Measurements from ENCODE around the gene MTRF1L.
"Not testable (repeated sequence)": the region's sequence is repeated elsewhere in the genome, so short reads cannot be mapped to it uniquely, and the experiment has no call there.

Gene MTRF1L

DNA sequence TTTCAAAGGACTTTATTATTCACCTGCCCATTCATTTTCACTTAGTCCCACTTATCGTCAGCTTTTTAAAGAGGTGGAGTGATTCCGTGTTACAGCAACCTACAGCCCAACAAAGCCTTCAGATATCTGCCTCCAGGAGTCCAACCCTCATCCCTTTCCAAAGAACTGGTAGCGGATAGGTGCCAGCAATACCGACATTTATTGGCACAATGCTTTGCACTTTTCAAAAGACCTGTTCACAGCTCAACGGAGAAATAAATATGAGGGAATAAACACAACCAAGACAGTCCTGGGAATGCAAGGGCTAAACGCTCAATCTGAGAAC lies 819 bp upstream of the MTRF1L start:
- DNase-seq (ENCODE audit: low read depth, low spot score): no peak

DNA sequence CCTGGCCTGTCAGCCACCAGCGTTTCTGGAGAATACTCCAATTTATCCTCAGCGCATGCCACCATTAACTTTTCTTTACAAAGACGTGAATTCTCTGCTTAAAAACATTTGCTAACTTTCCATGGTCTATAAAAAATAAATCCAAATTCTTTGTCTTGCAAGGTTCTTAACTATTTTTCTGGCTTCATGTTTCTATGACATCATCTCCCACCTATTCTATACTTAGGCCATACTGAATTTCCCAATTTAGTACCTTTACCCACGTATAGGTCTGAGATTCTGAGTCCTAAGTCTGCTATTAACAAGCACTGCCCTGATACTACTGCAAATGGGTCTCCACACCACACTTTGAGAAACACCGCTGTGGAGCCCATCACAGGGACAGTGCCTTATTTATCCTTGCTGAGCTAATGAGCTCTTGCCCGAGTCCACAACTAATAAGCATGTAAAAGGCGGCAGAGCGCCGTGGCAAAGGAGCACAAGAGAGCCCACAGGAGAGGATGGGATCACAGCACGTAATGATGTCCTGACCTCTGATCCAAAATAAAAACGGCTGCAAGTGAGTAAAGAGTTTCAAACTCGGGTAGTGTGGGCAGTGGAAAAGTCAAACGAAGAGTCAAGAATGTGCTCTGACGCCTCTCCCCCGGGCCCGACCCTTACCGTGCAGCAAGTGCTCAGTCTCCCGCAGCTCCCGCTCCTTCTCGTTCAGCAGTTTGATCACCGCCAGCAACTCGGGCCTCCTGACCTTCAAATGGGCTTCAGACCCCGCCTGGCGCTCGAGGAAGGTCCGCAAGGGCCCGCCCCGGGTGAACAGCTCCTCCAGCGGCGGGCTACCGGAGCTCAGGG lies 519 bp downstream of the MTRF1L start:
- no peak for DNase-seq (ENCODE audit: low read depth, low spot score)

DNA sequence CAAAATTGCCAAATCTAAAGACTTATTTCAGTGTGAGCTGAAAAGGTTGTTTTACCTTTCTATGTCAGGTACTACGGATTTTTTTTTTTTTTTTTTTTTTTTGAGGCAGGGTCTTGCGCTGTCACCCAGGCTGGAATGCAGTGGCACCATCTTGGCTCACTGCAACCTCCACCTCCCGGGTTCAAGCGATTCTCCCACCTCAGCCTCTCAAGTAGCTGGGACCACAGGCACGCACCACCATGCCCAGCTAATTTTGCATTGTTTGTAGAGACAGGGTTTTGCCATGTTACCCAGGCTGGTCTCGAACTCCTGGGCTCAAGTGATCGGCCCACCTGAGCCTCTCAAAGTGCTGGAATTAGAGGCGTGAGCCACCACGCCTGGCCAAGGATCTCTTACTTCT lies 1.7 kb downstream of the MTRF1L start:
- DNase-seq (ENCODE audit: low read depth, low spot score): not testable (repeated sequence)

DNA sequence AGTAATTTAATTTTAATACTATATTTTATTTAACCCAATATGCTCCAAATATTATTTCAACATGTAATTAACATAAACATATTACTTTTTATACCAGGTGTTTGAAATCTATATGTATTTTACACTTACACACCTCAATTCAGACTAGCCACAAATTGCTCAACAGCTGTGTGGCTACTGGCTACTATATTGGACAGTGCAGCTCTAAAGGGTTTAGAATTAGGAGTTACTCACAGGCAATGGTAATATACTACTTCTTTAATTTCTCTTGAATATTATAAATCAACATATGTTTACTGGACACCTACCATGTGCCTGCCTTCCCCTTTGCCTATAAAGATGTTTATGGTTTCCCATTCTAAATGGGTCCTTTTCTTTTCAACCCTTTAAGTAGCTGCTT lies 2.3 kb downstream of the MTRF1L start:
- DNase-seq (ENCODE audit: low read depth, low spot score): no peak

DNA sequence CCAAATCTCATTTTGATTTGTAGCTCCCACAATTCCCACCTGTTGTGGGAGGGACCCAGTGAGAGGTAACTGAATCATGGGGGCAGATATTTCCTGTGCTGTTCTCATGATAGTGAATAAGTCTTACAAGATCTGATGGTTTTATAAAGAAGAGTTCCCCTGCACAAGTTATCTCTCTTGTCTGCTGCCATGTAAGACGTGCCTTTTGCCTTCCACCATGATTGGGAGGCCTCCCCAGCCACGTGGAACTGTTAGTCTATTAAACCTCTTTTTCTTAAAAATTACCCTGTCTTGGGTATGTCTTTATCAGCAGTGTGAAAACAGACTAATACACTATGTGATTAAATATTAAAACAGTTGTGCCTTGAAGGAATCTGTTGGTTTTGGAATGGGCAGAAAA lies 3.0 kb downstream of the MTRF1L start:
- DNase-seq (ENCODE audit: low read depth, low spot score): not testable (repeated sequence)

DNA sequence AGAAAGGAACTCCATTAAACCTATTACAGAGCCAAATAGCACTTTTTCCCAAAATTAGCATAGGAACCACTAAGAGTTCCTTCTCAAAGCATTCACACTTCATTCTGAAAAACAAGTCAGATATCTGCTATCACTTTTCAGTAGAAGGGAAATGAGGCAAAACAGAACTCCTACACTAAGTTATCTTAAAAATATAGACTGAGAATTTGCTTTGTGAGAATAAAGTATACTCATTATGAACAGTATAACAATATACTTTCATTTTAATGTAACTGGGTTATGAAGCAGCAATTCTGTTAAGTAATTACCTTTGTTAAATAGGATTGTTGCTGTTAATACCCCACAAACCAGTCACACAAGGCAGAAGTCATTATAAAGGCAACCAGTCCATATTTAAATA lies 8.7 kb downstream of the MTRF1L start:
- no peak for DNase-seq (ENCODE audit: low read depth, low spot score)

DNA sequence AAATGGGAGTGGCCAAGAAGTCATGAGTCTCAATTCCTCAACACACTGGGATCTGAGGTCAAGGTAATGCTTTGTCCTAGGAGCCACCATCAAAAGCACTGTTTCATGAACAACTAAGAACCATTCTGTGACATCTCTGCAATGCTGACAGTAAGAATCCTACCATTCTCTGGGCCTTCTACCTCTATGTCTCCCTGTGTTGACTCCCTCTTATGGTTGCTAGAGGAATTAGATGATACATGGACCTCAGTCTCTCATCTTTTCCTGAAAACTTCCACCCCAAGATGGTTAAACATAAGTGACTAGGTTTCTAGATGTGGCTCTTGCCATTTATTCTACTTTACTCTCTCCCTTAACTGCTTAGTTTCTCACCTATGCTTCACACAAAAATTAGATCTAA lies 9.1 kb downstream of the MTRF1L start:
- DNase-seq (ENCODE audit: low read depth, low spot score): no peak

DNA sequence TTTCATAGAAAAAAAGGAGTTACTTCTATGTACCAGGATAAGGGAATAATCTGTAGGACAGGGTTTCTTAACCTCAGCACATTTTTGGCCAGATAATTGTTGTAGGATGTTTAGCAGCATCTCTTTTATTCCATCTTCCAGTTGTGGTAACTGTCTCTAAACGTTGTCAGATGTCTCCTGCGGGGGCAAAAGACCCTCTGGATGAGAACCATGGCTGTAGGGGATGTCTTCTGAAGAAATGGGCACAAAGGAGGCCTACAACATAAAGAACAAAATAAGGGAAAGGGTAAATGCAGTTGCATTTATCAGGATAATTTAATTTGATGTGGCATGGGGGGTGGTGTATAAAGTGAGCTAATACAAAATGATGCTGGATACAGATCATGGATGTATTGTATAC lies 15.5 kb downstream of the MTRF1L start:
- DNase-seq (ENCODE audit: low read depth, low spot score): no peak

DNA sequence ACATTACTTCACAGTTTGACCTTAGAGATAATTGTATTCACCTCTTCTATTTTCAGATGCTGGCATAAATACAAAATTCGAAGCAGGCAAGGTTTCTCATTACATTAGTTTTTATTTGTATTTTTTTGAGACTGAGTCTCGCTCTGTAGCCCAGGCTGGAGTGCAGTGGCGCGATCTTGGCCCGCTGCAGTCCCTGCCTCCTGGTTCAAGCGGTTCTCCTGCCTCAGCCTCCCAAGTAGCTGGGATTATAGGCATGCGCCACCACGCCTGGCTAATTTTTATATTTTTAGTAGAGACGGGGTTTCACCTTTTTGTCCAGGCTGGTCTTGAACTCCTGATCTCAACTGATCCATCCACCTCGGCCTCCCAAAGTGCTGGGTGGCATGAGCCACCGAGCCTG lies 17.2 kb downstream of the MTRF1L start:
- not testable (repeated sequence) for DNase-seq (ENCODE audit: low read depth, low spot score)

DNA sequence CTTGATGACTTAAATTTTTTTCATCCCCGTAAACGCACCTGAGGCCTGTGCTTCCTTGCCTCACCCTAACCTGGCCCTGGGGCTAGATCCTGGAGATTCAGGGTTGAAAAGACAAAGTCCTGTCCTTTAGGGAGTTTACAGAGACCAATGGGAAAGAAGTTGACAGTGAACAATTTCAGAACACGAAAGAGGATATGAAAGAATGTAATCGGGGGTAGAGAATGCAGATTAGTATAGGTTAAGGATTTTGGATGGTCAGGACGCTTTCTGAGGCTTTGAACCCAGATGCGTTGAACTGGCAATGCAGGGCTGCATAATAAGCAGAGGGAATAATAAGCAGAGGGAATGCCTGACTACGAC lies 18.0 kb downstream of the MTRF1L start:
- no peak for DNase-seq (ENCODE audit: low read depth, low spot score)

DNA sequence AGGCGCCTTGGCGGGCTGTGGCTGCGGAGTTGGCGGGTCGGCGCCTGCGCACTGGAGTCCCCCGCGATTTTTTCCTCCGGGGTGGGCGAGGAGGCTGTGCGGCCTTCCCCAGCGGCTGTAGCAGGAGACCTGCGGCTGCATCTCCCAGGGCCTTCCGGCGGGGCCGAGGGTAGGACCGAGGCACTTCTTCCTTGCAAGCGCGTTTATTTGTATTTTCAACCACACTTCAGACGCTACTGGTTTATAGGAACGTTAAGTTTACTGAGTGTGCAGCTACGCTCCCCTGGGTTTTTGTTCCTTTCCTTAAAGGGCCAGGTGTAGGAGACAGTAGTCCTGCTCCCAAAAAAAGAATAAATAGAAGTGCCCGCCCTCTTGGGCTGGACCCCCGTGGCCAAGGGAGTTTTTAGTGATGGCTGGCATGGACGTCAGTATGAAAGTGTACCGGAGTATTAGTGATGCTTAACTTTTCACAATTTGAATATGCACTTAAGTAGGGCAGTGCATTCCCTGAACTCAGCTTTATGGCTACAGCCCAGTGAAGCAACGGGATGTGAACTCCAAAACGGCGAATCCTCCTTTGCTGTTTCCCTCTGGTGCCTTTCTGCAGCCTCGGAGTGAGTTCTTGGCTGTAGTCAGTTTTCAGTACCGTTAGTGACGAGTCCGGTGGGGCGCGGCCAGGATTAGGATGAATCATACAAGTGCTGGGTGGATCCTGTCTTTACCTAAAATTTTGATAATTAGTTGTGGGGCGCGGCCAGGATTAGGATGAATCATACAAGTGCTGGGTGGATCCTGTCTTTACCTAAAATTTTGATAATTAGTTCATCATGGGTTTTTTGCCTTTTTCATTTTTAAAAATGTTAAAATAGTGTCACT lies 18.6 kb downstream of the MTRF1L start:
- no peak for DNase-seq (ENCODE audit: low read depth, low spot score)

DNA sequence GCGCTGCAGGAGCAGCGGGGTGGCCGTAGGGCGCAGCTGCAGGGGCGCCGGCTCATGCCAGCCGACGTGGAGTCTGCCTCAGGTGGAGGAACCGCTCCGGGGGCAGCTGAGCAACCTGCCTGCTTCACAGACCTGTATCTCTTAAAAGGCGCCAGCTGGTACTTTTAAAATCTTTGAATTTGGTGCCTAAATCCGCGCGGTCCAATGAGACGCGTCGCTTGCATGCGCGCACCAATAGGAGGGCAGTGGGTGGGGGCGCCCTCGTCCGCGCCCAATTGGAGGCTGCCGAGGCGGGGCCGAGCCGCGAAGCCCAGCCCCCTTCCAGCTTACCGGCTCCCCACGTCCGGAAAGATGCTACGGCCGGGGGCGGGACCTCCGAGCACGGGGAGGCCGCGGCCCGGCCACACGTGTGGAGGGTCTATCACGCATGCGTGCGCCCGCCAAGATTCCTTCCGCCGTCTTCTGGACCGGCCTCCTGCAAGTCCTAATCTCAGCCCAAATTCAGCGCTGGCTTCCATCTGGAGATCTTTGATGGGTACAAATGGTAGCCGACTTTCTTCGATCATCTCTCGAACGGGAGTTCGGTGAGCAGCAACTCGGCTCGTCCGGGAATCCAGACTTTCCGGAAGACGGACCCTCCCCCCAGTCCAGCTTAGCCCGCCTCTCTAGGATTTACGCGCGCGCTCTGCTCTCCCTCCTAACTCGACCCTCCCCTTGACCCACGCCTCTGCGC lies 19.4 kb downstream of the MTRF1L start, which contains the start of gene FBXO5:
Gene FBXO5, minus strand, starts transcription at position 138 of the 733 bp plus-strand sequence. Its CDS starts 82 bp downstream, at position 56.
- DNase-seq (ENCODE audit: low read depth, low spot score): peak; percentile 86

DNA sequence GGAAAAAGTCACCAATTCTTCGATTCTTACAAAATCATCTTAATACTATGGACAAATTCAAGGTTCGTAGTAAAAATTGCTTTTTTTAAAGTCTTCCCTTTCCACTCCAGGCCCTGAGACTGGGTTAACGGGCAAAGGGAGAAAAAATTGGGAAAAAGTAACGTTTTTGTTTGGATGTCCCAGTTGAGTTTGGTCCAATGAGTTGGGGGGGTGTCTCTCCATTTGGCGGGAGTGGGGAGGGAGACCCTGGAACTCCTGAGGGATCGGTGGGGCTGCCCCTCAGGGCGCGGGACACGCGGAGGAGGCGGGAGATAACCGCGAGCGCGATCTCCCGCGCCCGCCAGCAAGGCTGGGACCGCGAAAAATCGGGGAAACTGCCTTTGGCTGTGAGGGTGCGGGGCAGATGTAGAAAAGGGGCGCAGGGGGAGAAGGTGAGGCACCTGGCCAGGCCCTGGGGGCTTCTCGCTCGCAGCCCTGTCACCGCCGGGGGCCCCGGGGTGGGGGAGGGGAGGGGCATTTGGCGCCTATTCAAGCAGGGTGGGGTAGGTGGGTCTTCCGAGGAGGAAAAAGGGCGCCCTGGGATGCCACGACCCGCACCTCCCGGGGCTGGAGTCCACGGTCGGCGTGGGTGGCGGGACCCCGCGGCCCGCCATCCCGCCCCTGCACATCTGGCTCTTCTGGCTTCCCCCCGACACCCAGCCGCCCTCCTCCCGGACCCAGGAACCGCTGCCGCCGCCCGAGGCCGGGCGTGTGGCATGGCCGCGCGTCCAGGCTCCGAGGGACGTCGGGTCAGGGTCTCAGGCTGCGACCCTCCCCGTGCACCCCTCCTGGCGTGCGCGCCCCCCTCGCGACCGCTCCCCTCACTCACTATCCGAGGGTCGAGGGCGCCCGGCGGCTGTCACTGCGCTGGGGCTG lies 20.3 kb downstream of the MTRF1L start:
- DNase-seq (ENCODE audit: low read depth, low spot score): no peak

DNA sequence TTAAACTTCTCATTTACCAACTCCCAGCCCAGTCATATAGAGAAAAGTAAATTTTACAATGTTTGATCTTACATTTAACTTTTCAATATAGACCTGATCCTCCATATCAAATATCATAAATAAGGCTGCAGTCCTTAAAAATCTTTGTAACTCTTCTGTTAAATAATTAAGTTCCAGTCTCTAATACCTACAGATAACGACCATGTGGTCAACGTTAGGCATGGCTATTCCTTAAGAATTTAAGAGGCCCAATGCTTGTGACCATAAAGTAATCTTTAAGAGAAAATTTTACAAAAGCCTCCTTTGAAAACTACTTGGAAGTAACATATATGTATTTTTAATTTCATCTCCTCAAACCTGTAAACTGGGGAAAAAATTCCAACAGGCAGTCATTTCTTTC lies 21.3 kb downstream of the MTRF1L start:
- DNase-seq (ENCODE audit: low read depth, low spot score): no peak

DNA sequence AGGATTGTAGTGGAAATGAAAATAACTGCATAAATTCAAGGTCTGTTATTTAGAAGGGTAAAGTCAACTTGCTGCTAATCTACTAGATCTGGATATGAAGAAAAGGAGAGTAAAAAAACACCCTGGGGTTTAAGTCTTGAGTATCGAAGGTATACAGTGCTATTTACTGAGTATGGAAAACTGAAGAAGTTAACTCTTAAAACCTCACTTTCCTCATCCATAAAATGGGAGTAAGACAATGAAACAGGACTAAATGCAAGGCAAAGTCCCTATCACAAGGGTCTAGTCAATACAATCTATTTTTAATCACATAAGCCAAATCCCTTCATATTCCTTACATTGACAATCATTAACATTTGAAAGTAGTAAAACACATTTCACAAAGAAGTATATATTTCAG lies 21.9 kb downstream of the MTRF1L start:
- DNase-seq (ENCODE audit: low read depth, low spot score): no peak

DNA sequence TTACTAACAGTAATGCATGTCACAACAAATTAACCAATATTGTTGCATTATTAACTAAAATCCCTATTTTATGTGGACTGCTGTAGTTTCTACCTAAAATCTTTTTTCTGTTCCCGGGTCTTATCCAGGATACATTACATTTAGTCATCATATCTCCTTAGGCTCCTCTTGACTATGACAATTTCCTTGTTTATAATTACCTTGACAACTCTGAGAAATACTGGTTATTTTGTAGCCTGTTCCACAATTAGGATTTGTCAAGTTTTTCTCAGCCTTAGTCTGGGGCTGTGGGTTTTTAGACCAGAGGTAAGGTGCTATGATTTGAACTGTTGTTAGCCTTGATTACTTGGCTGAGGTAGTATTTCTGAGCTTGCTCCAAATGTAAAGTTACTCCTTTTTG lies 23.4 kb downstream of the MTRF1L start:
- no peak for DNase-seq (ENCODE audit: low read depth, low spot score)

DNA sequence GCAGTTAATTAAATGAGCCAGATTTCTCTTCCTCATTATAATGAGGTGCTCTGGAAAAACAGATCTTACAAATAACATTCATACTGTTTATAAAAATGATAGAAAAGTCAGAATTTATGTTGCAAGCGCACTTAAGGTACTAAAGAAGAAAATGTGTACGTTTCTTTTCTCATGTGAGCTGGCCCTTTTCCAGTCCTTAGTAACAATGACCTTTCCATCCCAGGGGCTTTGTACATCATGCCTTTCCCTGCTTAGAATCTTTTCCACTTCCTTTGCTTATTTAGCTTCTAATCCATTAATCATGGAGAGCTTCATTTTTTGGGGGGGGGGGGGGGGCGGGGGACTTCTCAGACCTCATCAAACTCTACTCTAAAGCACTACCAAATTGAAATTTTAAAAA lies 24.5 kb downstream of the MTRF1L start:
- DNase-seq (ENCODE audit: low read depth, low spot score): no peak

DNA sequence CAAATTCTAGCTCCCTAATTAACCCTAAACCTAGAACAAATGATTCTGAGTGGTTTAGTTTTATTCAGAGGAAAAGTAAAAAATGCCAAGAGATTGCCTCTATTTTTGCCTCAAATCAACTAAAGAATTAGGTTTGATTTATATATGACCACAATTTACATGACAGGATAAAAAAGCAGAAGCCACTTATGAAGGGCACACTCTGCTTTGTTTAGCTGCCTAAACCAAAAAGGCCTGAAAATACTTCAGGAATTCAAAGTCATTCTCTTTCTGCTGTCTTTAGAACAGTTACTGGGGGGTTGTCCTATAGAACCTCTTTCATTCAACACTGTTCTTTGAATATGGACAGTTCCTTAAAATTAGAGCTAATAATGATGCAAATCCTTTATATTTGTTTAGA lies 25.0 kb downstream of the MTRF1L start:
- DNase-seq (ENCODE audit: low read depth, low spot score): no peak

DNA sequence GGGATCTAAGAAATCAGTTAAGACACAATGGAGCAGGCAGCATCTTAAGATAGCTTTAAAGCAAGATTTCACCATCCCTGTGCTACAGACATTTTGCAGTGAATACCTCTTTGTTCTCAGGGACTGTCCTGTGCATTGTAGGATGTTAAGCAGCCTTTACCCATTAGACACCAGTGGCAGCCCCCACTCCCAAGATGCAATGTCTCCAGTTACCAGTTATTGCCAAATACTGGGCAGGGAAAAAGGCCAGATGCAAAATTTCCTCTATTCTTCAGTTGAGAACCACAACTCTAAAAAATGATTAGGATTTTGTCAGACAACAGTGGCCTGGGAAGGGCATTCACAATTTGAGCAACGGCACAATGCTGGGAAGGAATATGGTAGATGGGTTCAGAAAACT lies 25.8 kb downstream of the MTRF1L start:
- DNase-seq (ENCODE audit: low read depth, low spot score): no peak

DNA sequence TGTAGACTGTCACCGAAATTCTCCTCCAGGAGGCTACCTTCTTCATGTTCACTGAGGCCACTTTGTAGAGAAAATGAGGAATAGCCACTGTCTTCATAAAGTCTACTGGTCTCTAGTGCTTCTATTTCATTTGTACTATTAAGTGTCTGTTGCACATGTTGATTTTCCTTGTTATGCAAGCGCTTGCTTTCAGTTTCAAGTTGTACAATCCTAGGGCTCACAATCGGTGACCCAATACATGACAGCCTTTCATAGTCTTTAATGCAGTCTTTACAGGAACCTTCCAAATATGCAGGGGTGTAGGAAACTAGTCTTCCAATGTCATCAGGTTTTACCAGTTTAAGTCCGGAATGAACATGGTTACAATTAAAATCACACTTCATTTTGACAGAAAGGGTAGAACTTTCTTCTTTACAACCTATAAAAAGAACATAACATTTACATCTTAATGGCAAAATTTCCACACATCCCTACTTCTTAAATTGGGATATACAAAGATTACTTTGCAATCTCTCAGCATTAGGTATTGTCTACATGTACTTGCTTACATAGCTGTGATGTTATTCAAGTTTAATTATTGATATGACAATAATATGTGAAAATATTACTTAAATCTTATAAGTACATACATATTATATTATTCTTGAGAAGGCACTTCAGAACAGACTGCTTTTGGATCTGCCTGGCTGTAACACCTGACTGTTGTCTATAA lies 27.1 kb downstream of the MTRF1L start:
- no peak for DNase-seq (ENCODE audit: low read depth, low spot score)

DNA sequence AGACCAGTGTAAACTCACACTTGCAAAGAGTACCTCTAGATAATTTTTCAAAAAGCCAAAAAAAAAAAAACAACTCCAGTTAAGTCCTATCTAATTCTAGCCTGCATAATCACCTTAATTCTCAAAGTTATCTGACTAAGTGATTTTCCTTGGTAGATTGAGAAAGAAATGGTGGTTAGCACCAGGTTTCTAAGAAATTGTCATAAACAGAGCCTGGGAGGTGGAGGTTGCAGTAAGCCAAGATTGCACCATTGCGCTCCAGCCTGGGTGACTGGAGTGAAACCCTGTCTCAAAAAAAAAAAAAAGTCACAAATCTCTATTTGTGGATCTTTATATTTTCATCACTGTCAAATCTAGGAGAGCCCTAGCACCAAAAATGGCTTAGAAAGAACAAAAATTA lies 28.6 kb downstream of the MTRF1L start:
- DNase-seq (ENCODE audit: low read depth, low spot score): no peak

Measured in iPS DF 19.7 (cell line).